Upper lobe of right lung (tissue), 1 donor: Measurements from ENCODE around the gene XKR7. TPM values are rescaled to one million over a fixed set of nuclear protein-coding genes. Genes with fewer than 3 reads are reported as not detected.

Experiments
- ATAC-seq: fragments of 200-7000 bp; cut with Tn5 transposase; one replicate; pipeline ENCODE4 v1.9.1; 2020; ENCODE audit warnings: mild to moderate bottlenecking, moderate library complexity
- DNase-seq: peaks from one replicate; pipeline ENCODE4 v3.0.0-alpha.2; 2020
- H3K27ac ChIP-seq: fragments of 200-600 bp; one replicate; pipeline ENCODE4 v1.8.0; 2022
- H3K27me3 ChIP-seq: fragments of 200-600 bp; one replicate; pipeline ENCODE4 v1.8.0; 2022; ENCODE audit warnings: mild to moderate bottlenecking
- H3K36me3 ChIP-seq: fragments of 200-600 bp; one replicate; pipeline ENCODE4 v1.8.0; 2022
- H3K4me1 ChIP-seq: fragments of 200-600 bp; one replicate; pipeline ENCODE4 v1.8.0; 2022
- H3K4me3 ChIP-seq: fragments of 200-600 bp; one replicate; pipeline ENCODE4 v1.8.0; 2022; ENCODE audit warnings: mild to moderate bottlenecking
- H3K9me3 ChIP-seq: fragments of 200-600 bp; one replicate; pipeline ENCODE4 v1.8.0; 2022
- CTCF ChIP-seq: fragments of 200-600 bp; IDR thresholded peaks from one replicate; pipeline ENCODE4 v1.8.0; 2022; ENCODE audit warnings: antibody characterized with exemption
- intact Hi-C: fragments of 100-400 bp; cut with DNase I; formaldehyde crosslinking; loops from one replicate; pipeline ENCODE4 v1.11.0; 2022
- total RNA-seq: library from RNA; stranded (reverse); fragmentation: NEBNext Ultra II Directional; extraction: Animal tissue kit (Norgen Biotek cat#: 25700); gene quantifications from one replicate; pipeline ENCODE4 v1.2.1, GENCODE V29; 2021
- donor health status: DM: no; HTN: yes; CAD: no; lungs with severe emphysema.

Gene XKR7
- total RNA-seq, 1 donor from 2014 or later: 0.09 TPM

- no peak for ATAC-seq
- Histone ChIP-seq H3K27ac (no peak overlapping the region), H3K4me1 (no peaks in the 10 kb centered on the region), H3K36me3 (no peaks in the 10 kb centered on the region), H3K27me3 (no peaks in the 10 kb centered on the region), H3K9me3 (no peaks in the 10 kb centered on the region), H3K4me3 (no peak overlapping the region)
- no peak for TF ChIP-seq CTCF
- no peak for DNase-seq
- intact Hi-C loops: no loop called here
Observed at GRCh38 chr20:31934968-31935764, 32.8 kb upstream of the XKR7 start.

- ATAC-seq: no peak
- Histone ChIP-seq H3K27me3 (no peaks in the 10 kb centered on the region), H3K36me3 (no peaks in the 10 kb centered on the region), H3K4me1 (no peaks in the 10 kb centered on the region), H3K27ac (no peak overlapping the region), H3K9me3 (no peaks in the 10 kb centered on the region), H3K4me3 (no peak overlapping the region)
- no peak for DNase-seq
- intact Hi-C loops: no loop called here
- no peak for TF ChIP-seq CTCF
Observed at GRCh38 chr20:31936420-31936819, 31.5 kb upstream of the XKR7 start.

- no peak for TF ChIP-seq CTCF
- no peaks in the 10 kb centered on the region for H3K9me3 ChIP-seq
- H3K36me3 ChIP-seq: peaks cover 5% of the 10 kb centered on the region
- H3K4me1 ChIP-seq: no peaks in the 10 kb centered on the region
- no peak overlapping the region for H3K27ac ChIP-seq
- DNase-seq (no peak), ATAC-seq (no peak)
- no peaks in the 10 kb centered on the region for H3K27me3 ChIP-seq
- H3K4me3 ChIP-seq: no peak overlapping the region
- intact Hi-C loops: no loop called here
Observed at GRCh38 chr20:31937820-31938219, 30.1 kb upstream of the XKR7 start.

GRCh38 chr20:31939661-31940060, 28.3 kb upstream of the XKR7 start:
- Histone ChIP-seq H3K9me3 (no peaks in the 10 kb centered on the region), H3K4me1 (no peaks in the 10 kb centered on the region), H3K36me3 (peaks cover 15% of the 10 kb centered on the region), H3K27ac (no peak overlapping the region), H3K27me3 (no peaks in the 10 kb centered on the region), H3K4me3 (no peak overlapping the region)
- TF ChIP-seq CTCF: no peak
- DNase-seq (no peak), ATAC-seq (no peak)
- intact Hi-C loops: no loop called here

GRCh38 chr20:31943052-31943471, 24.9 kb upstream of the XKR7 start:
- intact Hi-C loops: no loop called here
- no peaks in the 10 kb centered on the region for H3K4me1 ChIP-seq
- ATAC-seq: no peak
- H3K27me3 ChIP-seq: no peaks in the 10 kb centered on the region
- TF ChIP-seq CTCF: no peak
- H3K9me3 ChIP-seq: no peaks in the 10 kb centered on the region
- no peak overlapping the region for H3K27ac ChIP-seq
- DNase-seq: no peak
- no peak overlapping the region for H3K4me3 ChIP-seq
- peaks cover 49% of the 10 kb centered on the region for H3K36me3 ChIP-seq
